Measurements from ENCODE around the gene ZNF157.

ZNF157 gene

DNA sequence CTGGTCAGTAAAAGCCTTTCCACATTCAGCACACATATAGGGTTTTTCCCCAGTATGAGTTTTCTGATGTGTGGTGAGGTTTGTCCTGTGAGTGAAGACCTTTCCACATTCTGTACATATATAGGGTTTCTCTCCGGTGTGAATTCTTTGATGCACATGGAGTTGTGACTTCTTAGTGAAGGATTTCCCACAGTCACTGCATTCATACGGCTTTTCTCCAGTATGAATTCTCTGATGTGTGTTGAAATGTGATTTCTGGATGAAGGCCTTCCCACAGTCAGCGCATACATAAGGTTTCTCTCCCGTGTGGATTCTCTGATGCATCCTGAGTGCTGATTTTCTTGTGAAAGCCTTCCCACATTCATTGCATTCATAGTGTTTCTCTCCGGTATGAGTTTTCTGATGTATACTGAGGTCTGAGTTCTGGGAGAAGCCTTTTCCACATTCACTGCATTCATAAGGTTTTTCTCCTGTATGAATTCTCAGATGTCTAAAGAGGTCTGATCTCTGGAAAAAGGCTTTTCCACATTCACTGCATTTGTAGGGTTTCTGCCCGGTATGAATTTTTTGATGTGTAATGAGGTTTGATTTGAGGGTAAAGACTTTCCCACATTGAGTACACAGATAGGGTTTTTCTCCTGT is 77.9 kb downstream of the ZNF157 start:
- DNase-seq, result no peak

DNA sequence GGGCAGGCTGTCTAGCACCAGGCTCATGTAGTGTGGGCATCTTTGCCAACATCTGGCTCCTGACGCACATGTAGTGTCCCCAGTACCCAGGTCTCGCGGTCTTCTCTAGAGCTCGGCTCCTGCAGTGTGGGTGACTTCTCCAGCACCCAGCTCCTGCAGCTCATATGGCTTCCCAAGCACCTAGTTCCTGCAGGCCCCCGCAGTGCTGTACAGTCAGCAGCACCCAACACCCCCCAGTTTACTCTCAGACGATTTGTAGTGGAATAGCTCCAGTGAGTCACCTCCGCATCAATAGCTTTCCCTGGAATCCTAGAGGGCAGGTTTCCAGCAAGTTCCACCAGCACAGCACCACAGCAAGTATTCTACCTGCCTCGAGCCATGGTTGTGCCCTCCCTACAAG is 81.7 kb downstream of the ZNF157 start:
- DNase-seq, result no peak

DNA sequence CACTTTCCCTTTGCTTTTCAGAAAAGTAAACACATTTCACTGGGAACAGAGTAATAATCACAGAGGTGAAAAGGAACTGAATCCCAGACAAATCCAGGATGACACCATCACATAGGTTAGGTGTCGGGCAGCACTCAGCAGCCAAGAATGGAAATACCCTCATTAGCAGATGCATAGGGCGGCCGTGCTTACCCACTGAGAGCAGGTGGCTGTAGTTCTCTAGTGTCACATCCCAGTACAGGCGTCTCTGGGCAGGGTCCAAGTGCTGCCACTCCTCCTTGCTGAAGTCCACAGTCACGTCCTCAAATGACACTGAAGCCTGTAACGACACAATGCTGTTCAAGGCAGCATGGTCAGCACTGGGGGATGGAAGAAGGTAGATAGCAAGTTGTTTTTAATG is 85.7 kb downstream of the ZNF157 start:
- DNase-seq, result no peak

DNA sequence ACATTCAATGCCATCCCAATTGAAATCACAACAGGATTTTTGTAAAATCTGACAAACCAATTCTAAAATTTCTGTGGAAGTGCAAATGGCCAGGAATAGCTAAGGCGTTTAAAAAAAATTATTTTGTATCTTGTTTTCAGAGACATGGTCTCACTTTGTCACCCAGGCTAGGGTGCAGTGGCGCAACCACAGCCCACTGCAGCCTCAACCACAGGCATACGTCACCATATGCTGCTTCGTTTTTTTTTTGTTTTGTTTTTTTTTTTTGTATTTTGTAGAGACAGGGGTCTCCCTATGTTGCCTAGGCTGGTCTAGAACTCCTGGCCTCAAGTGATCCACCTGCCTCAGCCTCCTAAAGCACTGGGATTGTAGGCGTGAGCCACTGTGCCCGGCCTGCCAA is 88.2 kb downstream of the ZNF157 start:
- DNase-seq, result no peak

DNA sequence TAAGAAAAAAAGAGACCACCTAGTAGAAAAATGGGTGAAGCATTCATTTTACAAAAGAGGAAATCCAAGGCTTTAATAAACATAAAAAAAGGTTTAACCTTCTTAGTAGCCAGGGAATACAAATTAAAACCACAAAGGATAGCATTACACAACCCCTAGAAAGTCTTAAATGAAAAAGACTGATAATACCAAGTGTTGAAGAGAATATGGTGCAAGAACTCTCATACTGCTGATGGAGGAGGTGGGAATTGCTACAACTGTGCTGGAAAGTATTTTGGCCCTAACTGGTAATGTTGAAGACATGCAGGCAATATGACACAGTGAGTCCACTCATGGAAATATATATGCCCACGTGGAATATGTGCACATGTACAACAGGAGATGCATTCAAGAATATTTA is 90.2 kb downstream of the ZNF157 start:
- no peak for DNase-seq

Data from femur (tissue), 1 donor.